Measurements from ENCODE around the gene DRC1.

Gene DRC1

DNA sequence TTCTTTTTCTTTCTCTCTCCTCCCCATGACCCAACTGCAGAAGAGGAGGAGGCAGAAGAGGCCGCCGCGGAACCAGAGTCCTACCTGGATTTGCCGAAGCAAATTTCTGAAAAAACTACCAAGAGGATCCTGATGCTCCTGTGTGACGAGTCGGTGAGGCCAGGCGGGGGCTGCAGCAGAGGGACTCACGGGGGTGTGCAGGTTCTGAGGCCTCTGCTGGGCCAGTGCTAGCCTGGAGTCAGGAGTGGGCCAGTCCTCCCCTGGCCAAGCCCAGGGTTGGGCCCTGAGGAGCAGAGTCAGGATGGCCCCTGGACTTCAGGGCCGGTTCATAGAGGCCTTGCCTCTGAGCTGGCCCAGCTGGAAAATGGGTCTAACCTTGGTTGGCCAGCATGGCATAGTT is 46.9 kb downstream of the DRC1 start:
- DNase-seq (ENCODE audit: low spot score) = no peak

GRCh38 chr2:26449278-26450030 is 47.7 kb downstream of the DRC1 start:
- DNase-seq (ENCODE audit: low spot score) = no peak

DNA sequence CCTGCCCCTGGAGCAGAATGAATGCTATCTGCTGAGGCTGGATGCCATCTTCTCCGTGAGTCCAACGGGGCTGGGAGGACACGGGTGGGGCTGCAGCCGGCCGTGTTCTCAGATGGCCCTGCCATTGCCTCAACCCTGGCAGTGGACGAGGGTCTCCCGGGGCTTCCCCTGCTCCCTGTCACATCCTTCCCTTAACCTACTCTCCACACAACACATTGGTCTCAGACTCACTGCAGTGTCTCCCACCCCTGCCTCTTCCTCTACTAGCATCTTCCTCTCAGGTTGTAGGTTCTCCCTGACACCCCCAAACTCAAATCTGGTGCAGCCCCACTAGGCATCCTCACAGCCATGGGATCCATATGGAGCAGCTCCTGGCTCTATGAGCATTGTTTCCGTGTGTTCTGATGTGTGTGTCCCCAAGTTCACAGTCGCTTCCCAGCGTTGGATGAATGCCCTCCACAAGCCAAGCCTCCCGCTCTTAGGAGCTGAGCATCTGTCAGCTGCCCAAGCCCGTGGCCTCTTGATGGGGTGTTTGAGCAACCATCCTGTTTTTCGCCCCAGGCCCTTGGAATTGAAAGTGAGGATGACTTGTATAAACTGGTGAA is 48.4 kb downstream of the DRC1 start:
- DNase-seq (ENCODE audit: low spot score) = no peak

DNA sequence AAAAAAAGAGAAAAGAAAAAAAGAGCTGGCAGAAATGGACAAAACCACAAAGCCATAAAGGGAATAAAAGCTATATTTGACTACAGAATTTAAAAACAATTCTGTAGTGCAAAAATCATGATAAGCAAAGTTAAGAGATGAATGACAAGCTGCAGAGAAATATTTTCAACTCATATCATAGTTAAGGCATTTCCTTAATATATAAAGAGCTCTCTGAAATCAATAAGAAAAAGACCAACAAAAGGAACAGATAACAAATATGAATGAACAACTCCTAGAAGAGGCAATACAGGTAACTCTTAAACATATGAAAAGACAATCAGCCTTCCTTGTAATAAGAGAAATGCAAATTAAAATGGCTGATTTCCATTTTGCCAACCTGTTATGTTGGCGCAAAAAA is 50.0 kb downstream of the DRC1 start:
- DNase-seq (ENCODE audit: low spot score) = no peak

DNA sequence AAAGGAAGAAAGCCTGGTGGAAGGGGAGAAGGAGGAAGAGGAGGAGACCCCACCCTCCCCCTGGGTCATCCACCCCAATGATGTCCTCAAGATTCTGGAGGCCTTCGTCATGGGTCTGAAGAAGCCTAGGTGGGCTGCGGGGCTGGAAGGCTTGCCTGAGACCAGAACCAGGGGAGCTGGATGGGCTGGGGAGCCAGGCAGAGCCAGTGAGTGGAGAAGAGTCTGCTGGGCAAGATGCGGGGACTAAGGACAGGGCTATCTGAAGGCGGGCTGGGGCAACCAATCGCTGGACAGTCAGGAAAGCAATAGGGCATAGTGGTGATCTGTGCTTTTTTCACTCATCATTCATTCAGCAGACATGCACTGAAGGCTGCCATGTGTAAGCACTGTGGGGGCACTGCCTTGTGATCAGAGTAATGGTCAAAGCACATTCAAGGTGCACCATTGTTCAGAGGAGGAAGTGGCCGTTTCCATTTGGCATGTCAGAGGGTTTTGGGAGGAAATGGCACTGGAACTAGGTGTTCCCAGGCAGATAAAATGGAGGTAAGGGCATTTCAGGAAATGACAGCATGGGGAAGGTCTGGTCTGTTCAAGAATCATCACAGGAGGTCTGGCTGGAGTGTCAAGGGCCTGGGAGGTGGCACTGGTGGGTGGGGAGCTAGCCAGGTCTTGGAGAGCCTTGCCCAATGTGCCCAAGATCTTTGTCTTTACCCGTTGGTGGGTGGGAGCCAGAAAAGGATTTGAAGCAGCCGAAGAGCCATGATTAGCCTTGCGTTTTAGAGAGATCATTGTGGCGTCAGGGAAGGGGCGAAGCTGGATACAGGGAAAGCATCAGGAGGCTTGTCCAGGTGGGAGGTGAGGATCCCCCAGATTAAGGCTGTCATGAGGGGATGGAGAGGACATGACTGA is 52.0 kb downstream of the DRC1 start:
- no peak for DNase-seq (ENCODE audit: low spot score)

DNA sequence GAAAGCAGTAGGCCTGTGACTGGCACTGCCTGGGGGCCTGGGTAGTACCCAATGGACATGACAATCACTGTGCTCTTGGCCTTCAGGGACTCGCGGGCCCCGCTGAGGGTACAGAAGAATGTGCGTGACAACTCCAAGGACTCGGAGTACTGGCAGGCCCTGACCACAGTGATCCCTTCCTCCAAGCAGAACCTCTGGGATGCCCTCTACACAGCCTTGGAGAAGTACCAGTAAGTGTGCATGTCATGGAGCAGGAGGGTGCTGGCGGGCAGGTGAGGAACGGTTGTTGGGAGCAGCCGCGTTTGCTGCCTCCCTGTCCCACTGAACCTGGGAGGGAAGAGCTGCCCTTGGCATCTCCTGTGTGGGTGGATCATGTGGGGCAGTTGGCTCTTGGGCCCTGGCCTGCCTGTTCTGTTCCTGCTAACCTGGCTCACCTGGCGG is 52.9 kb downstream of the DRC1 start:
- DNase-seq (ENCODE audit: low spot score) = no peak

- no peak for DNase-seq (ENCODE audit: low spot score)
These were observed 53.4 kb downstream of the DRC1 start for GRCh38 chr2:26455037-26455669.

DNA sequence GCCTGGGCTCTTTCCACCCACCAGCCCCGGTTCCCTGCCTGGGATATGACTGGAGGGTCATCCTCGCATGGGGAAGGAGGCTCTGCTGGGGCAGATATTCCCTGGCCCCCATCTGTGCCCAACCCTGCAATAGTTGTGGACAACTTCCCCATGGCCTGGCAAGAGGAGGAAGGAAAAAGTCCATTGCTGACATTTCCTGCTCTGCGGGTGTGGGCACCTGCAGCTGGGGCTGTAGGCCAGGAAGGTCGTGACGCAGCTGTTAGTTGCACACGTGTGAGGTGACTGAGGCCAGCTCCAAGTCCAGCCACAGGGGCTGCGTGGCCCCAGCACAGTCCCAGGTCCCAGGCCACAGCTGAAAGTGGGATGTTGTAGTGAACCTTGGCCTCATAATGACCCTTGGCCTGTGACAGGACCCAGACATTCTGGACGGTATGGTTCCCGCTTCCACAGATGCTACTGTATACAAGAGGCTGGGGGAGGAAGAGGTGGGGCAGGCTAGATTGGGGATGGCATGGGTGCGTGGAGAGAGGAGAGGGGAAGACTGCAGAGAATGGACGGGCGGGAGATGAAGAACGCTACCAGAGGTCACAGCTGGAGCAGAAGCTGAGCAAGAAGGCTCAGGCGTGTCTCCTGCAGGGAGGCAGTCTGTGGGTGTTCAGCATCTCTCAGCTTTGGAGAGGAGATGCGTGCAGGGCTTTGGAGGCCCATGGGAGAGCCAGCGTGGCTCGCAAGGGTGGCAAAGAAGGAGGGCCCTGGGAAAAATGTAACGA is 54.1 kb downstream of the DRC1 start:
- DNase-seq (ENCODE audit: low spot score) = no peak

DNA sequence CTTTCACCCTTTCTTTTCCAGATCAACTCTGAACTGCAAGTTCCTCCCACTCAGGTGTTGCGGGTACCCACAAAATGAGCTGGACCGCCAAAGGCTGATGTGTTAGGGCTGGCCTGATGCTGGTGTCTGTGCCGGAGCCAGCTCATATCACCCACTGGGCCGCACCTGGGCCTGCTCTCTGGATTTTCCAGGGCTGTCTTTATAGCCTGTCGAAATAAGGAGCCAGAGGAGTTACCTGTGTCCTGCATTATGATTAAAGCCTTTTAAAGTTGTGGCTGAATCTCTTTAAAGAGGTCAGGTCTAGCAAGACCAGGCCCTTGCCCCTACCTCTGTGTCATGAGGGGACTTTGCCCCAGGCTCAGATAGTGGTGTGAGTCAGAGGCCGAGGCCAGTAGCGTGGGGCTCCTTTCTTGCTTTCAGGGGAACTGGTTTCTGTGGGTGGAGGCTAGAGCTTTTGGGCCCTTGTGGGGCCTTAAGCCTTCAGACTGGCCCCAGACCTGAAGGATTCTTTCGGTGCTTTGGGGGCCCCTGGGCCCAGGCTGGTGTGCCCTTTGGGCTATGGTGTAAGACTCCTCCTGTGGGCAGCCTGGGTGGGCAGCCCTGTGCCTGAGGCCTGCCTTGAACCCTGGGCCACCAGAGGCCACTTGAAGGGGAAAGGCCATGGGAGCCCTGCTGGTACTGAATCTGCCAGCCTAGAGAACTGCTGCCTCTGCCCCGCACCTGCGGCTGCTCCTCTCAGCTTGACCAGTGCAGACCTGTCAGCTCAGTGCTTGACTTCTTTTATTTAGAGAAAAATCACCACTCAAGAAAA is 54.9 kb downstream of the DRC1 start:
- DNase-seq (ENCODE audit: low spot score) = no peak

DNA sequence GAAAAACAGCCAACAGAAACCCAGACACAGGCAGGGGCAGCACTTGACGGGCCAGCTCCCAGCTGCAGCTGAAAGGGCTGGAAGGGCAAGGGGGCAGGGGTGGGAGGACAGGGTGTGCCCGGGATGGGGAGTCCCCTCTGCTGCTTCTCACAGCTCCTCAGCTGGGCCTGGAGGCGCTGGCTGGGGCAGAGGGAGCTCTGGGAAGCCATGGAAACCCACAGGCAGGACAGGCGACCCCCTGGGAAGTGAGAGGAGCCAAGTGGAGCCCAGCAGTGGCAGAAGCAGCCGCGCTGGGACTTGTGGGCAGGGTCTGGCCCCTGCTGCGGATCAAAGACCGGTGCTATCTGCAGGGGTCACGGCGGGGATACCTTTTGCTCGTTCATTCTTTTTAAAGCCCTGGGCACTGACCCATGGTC is 55.5 kb downstream of the DRC1 start:
- DNase-seq (ENCODE audit: low spot score) = no peak

DNA sequence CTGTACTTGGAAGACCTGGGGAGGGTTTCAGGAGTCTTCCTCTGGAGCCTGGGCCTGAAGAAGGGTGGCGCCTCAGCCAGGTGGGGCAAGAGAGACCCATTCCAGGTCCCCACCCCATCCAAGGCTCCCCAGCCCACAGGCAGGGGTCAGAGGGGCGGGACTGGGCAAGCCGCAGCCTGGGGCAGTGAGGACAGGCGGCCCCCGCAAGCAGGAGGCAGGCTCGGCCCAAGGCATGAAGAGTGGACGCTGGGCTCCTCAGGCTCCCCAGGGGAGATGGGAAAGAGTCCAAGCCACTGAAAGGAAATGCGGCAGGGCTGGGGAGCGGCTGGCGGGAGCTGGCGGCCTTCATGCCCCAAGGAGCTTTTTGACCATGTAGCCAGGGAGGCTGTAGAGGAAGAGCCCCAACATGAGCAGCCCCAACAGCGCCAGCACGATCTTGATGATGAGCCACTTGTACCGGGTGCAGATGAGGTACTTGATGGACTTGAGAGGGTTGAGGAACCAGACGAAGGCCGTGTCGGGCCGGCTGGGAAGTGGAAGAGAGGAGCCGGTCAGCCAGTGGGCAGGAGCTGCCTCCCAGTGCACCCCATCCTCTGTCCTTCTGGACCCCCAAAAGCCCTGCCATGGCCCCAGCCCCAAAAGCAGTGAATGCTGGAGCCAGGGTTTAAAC is 56.1 kb downstream of the DRC1 start:
- no peak for DNase-seq (ENCODE audit: low spot score)

DNA sequence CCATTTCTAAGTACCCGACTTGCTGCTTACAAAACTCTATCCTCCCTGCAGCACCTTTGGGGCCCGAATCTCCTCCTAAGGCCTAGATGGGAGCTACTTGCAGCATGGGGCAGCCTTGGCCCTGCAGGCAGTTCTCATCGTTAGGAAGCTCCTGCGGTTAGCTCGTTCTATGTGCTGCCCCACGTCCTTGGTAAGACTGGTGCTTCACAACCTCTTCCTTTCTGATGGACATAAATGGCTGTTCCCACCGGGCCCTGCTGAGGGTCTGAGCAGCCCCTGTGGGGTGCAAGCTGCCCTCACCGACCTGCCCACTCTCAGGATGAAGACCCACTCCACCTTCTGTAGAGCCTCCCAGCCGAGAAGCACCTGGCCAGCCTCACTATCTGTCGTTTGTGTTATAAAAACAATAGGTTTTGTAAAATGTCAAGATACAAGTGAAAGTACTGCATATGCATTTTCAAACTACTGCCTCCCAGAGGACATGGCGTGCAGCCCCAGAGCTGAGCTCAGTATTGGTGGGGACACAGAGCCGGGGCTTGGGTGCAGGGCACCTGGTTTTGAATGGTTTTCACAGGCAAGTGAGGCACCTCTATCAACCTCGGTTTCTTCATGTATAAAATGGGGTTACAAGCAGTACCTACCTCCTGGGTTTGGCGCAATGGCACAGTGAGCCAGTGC is 56.8 kb downstream of the DRC1 start:
- DNase-seq (ENCODE audit: low spot score) = no peak

DNA sequence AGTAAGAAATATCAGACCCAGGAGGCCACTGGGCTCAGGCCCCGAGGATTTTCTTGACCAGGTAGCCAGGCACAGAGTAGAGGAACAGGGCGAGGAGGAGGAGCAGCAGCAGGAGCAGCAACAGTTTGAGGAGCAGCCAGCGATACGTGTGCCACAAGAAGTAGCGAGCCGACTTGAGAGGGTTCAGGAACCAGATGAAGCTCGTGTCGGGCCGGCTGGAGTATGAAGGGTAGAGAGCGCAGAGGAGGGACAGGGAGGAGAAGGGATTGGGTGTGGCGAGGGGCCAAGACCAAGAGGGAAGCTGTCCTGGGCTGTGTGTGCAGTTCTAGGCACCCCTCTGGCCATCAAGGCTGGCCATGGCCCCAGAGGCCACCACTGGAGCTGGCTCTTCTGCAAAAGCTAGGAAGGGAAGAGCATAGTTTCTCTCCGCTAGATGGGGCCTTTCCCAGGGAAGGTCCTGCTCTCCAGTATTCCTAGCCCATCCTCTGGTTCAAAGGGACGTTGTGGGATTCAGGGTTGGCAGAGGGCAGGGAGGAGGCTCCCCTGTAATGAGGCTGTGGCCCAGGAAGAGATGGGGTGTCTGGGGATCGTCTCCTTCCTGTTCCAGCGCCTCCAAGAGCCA is 58.4 kb downstream of the DRC1 start:
- DNase-seq (ENCODE audit: low spot score) = no peak

DNA sequence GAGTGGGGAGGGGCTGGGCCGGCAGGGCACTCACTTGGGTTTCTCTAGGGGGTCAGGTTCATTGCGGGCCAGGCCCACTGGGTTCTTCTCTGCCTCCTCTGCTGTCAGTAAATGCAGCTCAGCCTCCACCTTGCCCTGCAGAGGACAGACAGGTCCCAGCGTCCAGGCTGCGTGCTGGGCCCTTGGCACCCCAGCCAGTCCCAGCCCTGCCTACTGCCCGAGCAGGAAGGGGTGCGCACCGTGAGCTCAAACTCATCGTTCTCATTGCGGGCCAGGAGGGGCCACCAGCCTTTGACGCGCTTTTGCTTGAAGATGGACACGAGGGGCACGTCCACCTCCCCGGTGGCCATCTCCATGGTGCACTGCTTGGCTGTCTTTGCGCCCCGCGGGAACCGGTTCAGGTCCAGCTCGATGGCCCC is 58.9 kb downstream of the DRC1 start:
- no peak for DNase-seq (ENCODE audit: low spot score)

DNA sequence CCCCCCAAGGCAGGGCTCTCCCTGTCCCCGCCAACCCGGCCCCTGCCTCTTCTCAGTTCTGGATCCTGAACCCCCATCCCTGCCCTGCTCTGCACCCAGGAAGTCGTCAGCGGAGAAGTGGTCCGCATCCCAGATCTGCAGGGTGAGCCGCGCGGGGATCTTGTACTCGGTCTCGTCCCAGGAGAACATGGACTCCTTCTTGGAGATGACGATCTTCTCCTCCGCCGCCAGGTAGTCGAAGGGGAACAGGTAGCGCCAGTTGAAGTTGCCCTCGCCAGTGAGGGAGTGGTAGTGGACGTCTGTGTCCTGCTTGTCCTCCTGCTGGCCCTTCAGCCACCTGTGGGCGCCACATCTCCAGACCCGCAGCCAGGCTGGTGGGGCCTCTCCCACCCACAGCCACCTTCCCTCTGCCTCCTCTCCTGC is 59.9 kb downstream of the DRC1 start:
- DNase-seq (ENCODE audit: low spot score) = no peak

GRCh38 chr2:26462100-26462499 is 60.4 kb downstream of the DRC1 start:
- no peak for DNase-seq (ENCODE audit: low spot score)

- peak; percentile 67 for DNase-seq (ENCODE audit: low spot score)
These were observed 61.0 kb downstream of the DRC1 start for GRCh38 chr2:26462511-26463243.
